Gastrocnemius medialis (tissue), 4 donors: ENCODE measurements around the gene NPAS3. TPM values are rescaled to one million over a fixed set of nuclear protein-coding genes. Genes with fewer than 3 reads are reported as not detected.

Experiments used
- ATAC-seq, 2 donors: fragments of 150-250 bp; one replicate each; pipeline ENCODE4 v1.9.1; 2016
- DNase-seq, 2 donors: peaks; one replicate each; pipeline ENCODE4 v3.0.0-alpha.2; 2019
- H3K27ac ChIP-seq, 4 donors: fragments of 200-600 bp; sonication (generic); 1 replicate in 1 of 4; 2 replicates in 3 of 4; pipeline ENCODE4 v1.5.1; 2016 to 2018; ENCODE audit warnings: mild to moderate bottlenecking in 2 of 4, moderate library complexity in 1 of 4
- H3K27me3 ChIP-seq, 3 donors: fragments of 200-600 bp; sonication (generic) in 2 of 3; 1 replicate in 1 of 3; 2 replicates in 2 of 3; pipeline versions ENCODE4 v1.5.1 to v1.6.0; 2016 to 2019; ENCODE audit warnings: mild to moderate bottlenecking in 1 of 3, moderate library complexity in 1 of 3
- H3K36me3 ChIP-seq, 2 donors: fragments of 200-600 bp; sonication (generic) in 1 of 2; one replicate each; pipeline ENCODE4 v1.5.1; 2017 to 2018
- H3K4me1 ChIP-seq, 2 donors: fragments of 200-600 bp; sonication (generic) in 1 of 2; one replicate each; pipeline ENCODE4 v1.5.1; 2016 to 2017; ENCODE audit warnings: mild to moderate bottlenecking in 2 of 2
- H3K4me3 ChIP-seq, 4 donors: fragments of 200-600 bp; sonication (generic) in 3 of 4; 1 replicate in 1 of 4; 2 replicates in 3 of 4; pipeline ENCODE4 v1.5.1; 2016 to 2019; ENCODE audit warnings: mild to moderate bottlenecking in 2 of 4
- H3K9me3 ChIP-seq, 3 donors: fragments of 200-600 bp; sonication (generic) in 2 of 3; 1 replicate in 1 of 3; 2 replicates in 2 of 3; pipeline ENCODE4 v1.5.1; 2016 to 2019
- CTCF ChIP-seq, 5 experiments: fragments of 450-650 bp in 3 of 5; fragments of 200-600 bp in 2 of 5; sonication (generic) in 2 of 5; IDR thresholded peaks in 4 of 5; conservative IDR thresholded peaks in 1 of 5; 1 replicate in 4 of 5; 2 replicates in 1 of 5; pipeline ENCODE4 v1.5.1; 2016 to 2019; ENCODE audit warnings: antibody characterized with exemption in 5 of 5, mild to moderate bottlenecking in 3 of 5, moderate library complexity in 3 of 5
- POLR2A ChIP-seq, 2 donors: fragments of 450-650 bp; IDR thresholded peaks; one replicate each; pipeline ENCODE4 v1.6.1; 2017; ENCODE audit warnings: antibody characterized with exemption in 2 of 2, mild to moderate bottlenecking in 2 of 2, moderate library complexity in 2 of 2
- in situ Hi-C, 4 donors: fragments of 200-750 bp; cut with MboI; loops; one replicate each; pipeline versions ENCODE4 v1.15.0 to v1.8.0; 2017; ENCODE audit warnings: low sequenced_read_pairs in 4 of 4
- intact Hi-C: fragments of 100-400 bp; cut with DNase I; formaldehyde crosslinking; loops from one replicate; pipeline ENCODE4 v1.15.1; 2023; ENCODE audit warnings: low total_unique reads
- total RNA-seq, 4 donors: library from RNA; depleted of rRNA; stranded (reverse); fragments of >200 nt; gene quantifications; one replicate each; pipeline versions ENCODE4 v1.1.0 to v1.2.3, GENCODE V29; 2016

NPAS3 gene
- total RNA-seq, 4 donors from 2014 or later = 0.82 to 1.00 TPM; not detected in 2

DNA sequence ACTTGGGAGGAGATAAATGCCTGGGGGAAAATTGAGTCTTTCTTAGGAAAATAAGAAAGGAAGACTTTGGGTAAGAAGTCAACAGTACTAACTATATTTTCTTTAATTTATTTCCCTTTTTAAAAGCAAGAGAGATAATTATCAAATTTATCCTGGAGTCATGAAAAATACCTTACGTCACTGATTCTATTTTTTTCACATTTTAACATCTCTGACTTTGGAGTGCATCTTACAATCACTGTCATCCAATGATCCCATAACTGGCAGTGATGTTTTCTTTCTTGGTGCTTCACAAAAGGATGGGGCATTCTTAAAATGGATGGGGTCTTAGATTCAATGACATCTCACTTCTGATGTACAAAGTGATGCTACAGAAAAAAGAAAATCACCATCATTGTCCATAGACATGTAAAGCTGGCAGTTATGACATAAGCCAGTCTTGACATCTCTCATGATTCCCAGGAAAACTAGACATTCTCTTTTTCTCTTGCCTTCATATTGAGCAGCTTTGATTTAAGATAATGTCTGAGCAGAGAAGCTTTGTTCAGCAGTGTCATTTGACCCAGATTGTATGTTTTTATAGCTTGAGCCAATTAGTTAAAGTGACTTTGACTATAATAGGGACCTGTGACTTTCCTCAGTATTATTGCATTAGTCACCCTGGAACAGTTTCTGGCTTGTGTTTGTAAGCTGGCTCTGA, 776.0 kb downstream of the NPAS3 start:
- Histone ChIP-seq H3K9me3 (no peaks in the 10 kb centered on the region), H3K27ac (no peak overlapping the region), H3K27me3 (no peaks in the 10 kb centered on the region), H3K4me3 (no peak overlapping the region), H3K4me1 (no peaks in the 10 kb centered on the region), H3K36me3 (no peaks in the 10 kb centered on the region)
- in situ Hi-C loops (no loop called here), intact Hi-C loops (no loop called here)
- no peak for TF ChIP-seq CTCF (IDR thresholded peaks at IDR 0.05 in 4 of 5, conservative IDR thresholded peaks at IDR 0.05 in 1 of 5)
- no peak for TF ChIP-seq POLR2A (IDR thresholded peaks at IDR 0.05)
- DNase-seq (no peak), ATAC-seq (no peak)

DNA sequence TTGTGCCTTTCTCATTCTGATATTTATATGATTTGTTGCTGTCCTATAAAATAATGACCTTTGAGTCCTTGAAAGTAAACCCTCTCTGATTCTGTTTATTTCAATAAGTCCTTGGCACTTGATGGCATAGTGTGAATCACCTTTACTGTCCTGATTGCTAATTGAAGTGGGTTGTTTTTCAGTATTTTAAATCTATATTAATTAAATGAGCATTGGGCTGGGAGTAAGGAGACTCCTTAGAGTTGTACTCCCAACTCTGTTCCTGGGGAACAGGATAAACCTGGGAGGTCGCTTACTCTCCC, 776.5 kb downstream of the NPAS3 start:
- Histone ChIP-seq H3K4me1 (no peaks in the 10 kb centered on the region), H3K27ac (no peak overlapping the region), H3K27me3 (no peaks in the 10 kb centered on the region), H3K36me3 (no peaks in the 10 kb centered on the region), H3K4me3 (no peak overlapping the region), H3K9me3 (no peaks in the 10 kb centered on the region)
- intact Hi-C loops (no loop called here), in situ Hi-C loops (no loop called here)
- DNase-seq (no peak), ATAC-seq (no peak)
- TF ChIP-seq CTCF (IDR thresholded peaks at IDR 0.05 in 4 of 5, conservative IDR thresholded peaks at IDR 0.05 in 1 of 5) (no peak), POLR2A (IDR thresholded peaks at IDR 0.05) (no peak)

- DNase-seq = no peak
- in situ Hi-C loops = no loop called here
- no peak overlapping the region for H3K27ac ChIP-seq
- H3K9me3 ChIP-seq = no peaks in the 10 kb centered on the region
- ATAC-seq = no peak
- TF ChIP-seq CTCF (IDR thresholded peaks at IDR 0.05 in 4 of 5, conservative IDR thresholded peaks at IDR 0.05 in 1 of 5) (no peak), POLR2A (IDR thresholded peaks at IDR 0.05) (no peak)
- intact Hi-C loops = no loop called here
- no peaks in the 10 kb centered on the region for H3K27me3 ChIP-seq
- no peaks in the 10 kb centered on the region for H3K4me1 ChIP-seq
- no peaks in the 10 kb centered on the region for H3K36me3 ChIP-seq
- H3K4me3 ChIP-seq = no peak overlapping the region
Observed at GRCh38 chr14:33716921-33717320, 778.2 kb downstream of the NPAS3 start.

- H3K9me3 ChIP-seq = no peaks in the 10 kb centered on the region
- ATAC-seq = no peak
- no peaks in the 10 kb centered on the region for H3K4me1 ChIP-seq
- H3K4me3 ChIP-seq = no peak overlapping the region
- H3K36me3 ChIP-seq = no peaks in the 10 kb centered on the region
- intact Hi-C loops = no loop called here
- no peak overlapping the region for H3K27ac ChIP-seq
- in situ Hi-C loops = no loop called here
- no peaks in the 10 kb centered on the region for H3K27me3 ChIP-seq
- no peak for TF ChIP-seq CTCF (IDR thresholded peaks at IDR 0.05 in 4 of 5, conservative IDR thresholded peaks at IDR 0.05 in 1 of 5)
- no peak for TF ChIP-seq POLR2A (IDR thresholded peaks at IDR 0.05)
- no peak for DNase-seq
Observed at GRCh38 chr14:33717866-33718265, 779.2 kb downstream of the NPAS3 start.

DNA sequence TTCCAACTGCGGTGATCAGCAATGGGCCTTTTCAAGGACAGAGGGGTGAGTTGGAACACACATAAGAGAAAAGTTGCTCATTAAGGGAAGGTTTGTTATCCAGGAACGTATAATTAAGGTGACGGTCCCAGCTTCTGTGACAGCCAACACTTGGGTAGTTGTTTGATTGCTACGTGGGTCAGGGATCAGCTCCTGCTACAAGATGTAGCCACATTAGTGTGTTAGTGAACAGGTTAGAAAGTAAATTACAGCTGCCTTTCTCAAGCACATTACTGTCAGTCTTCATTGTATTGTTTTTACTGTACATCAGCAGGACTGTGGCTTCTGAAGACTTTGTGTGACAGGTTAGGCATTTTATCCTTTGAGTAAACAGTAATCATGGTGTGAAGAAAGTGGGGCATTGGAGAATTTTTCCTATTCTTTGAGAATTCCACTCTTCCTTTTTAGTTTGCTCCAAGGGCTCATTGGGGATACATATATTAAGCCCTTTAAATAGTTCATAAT, 781.7 kb downstream of the NPAS3 start:
- intact Hi-C loops = no loop called here
- TF ChIP-seq POLR2A (IDR thresholded peaks at IDR 0.05) (no peak), CTCF (IDR thresholded peaks at IDR 0.05 in 4 of 5, conservative IDR thresholded peaks at IDR 0.05 in 1 of 5) (no peak)
- in situ Hi-C loops = no loop called here
- DNase-seq (no peak), ATAC-seq (no peak)
- Histone ChIP-seq H3K27me3 (no peaks in the 10 kb centered on the region), H3K4me1 (no peaks in the 10 kb centered on the region), H3K27ac (no peak overlapping the region), H3K9me3 (no peaks in the 10 kb centered on the region), H3K4me3 (no peak overlapping the region), H3K36me3 (no peaks in the 10 kb centered on the region)
